ENCODE measurements around the gene TKT. TPM values are rescaled to one million over a fixed set of nuclear protein-coding genes. Genes with fewer than 3 reads are reported as not detected.

Gene TKT
- total and polyA plus RNA-seq, 4 donors, result 18.1 to 202 (median 129) TPM

DNA sequence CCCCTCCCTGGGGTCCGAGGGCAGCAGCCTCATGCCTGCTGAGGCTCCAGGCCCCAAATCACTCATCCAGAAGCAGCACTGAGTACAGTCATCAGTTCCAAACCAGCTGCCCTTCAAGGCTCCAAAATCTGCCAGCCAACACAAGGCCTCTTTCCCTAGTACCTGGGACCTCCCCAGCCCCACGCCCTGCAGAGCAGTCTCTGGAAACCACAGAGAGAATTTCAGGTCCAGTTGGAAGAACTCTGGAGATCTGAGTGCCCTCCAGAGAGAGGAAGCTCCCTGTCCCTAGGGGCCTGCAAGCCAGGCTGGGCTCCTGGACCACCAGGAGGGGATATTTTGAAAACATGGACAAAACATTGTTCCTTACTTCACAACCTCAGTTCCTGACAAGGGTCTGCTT lies 26.2 kb downstream of the TKT start (continued):
- TF ChIP-seq, protein P1, sequence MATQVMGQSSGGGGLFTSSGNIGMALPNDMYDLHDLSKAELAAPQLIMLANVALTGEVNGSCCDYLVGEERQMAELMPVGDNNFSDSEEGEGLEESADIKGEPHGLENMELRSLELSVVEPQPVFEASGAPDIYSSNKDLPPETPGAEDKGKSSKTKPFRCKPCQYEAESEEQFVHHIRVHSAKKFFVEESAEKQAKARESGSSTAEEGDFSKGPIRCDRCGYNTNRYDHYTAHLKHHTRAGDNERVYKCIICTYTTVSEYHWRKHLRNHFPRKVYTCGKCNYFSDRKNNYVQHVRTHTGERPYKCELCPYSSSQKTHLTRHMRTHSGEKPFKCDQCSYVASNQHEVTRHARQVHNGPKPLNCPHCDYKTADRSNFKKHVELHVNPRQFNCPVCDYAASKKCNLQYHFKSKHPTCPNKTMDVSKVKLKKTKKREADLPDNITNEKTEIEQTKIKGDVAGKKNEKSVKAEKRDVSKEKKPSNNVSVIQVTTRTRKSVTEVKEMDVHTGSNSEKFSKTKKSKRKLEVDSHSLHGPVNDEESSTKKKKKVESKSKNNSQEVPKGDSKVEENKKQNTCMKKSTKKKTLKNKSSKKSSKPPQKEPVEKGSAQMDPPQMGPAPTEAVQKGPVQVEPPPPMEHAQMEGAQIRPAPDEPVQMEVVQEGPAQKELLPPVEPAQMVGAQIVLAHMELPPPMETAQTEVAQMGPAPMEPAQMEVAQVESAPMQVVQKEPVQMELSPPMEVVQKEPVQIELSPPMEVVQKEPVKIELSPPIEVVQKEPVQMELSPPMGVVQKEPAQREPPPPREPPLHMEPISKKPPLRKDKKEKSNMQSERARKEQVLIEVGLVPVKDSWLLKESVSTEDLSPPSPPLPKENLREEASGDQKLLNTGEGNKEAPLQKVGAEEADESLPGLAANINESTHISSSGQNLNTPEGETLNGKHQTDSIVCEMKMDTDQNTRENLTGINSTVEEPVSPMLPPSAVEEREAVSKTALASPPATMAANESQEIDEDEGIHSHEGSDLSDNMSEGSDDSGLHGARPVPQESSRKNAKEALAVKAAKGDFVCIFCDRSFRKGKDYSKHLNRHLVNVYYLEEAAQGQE (IDR thresholded peaks at IDR 0.05), result no peak
- TF ChIP-seq FOXA2 (IDR thresholded peaks at IDR 0.05), result no peak
- no peak for TF ChIP-seq RXRA (IDR thresholded peaks at IDR 0.05)
- no peak for TF ChIP-seq JUND (IDR thresholded peaks at IDR 0.05)
- no peak for TF ChIP-seq TAF1 (conservative IDR thresholded peaks at IDR 0.05)
- TF ChIP-seq, protein P2, sequence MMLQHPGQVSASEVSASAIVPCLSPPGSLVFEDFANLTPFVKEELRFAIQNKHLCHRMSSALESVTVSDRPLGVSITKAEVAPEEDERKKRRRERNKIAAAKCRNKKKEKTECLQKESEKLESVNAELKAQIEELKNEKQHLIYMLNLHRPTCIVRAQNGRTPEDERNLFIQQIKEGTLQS (IDR thresholded peaks at IDR 0.05), result no peak
- no peak for TF ChIP-seq MAX (IDR thresholded peaks at IDR 0.05)
- TF ChIP-seq NR2F2 (IDR thresholded peaks at IDR 0.05), result no peak

DNA sequence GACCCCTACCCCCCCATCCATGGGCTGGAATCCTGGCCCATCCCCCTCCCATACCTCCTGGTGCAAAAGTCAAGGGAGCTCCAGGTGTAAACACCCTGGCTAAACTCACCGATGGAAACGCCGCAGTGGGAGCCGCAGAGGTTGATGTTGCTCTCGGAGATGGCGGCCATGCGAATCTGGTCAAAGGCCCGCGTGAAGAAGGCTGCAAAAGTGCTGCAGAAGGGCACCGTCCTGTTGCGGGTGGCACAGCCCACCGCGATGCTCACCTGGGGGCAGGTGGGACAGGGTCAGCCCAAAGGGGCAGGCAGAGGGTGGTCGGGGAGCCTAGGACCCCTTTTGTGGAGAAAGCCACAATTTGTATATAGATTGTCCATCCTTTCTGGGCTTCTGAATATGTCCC lies 26.7 kb downstream of the TKT start:
- H3K4me3 ChIP-seq (ENCODE audit: low read depth in 1 of 3, low read length in 3 of 3), result no peak overlapping the region
- no peak overlapping the region for H3K27ac ChIP-seq (ENCODE audit: low read depth in 1 of 2, low read length in 2 of 2)
- 97% methylated on average over 14 of the region's 14 CpGs for WGBS
- no peak overlapping the region for H3K9ac ChIP-seq (ENCODE audit: low read depth in 1 of 2, low read length in 2 of 2)
- no peaks in the 10 kb centered on the region for H3K27me3 ChIP-seq (ENCODE audit: control insufficient read depth in 4 of 4, insufficient read depth in 4 of 4, low read length in 3 of 4)
- peaks cover 43 to 84% (median 49%) of the 10 kb centered on the region in 4 donors for H3K36me3 ChIP-seq (ENCODE audit: control insufficient read depth in 4 of 4, insufficient read depth in 3 of 4, low read depth in 1 of 4, low read length in 3 of 4)
- no peaks in the 10 kb centered on the region for H3K4me1 ChIP-seq (ENCODE audit: control insufficient read depth in 4 of 4, insufficient read depth in 4 of 4, low read length in 3 of 4)
- H3K9me3 ChIP-seq (ENCODE audit: control insufficient read depth in 4 of 4, low read length in 3 of 4), result no peaks in the 10 kb centered on the region
- TF ChIP-seq, protein P3, sequence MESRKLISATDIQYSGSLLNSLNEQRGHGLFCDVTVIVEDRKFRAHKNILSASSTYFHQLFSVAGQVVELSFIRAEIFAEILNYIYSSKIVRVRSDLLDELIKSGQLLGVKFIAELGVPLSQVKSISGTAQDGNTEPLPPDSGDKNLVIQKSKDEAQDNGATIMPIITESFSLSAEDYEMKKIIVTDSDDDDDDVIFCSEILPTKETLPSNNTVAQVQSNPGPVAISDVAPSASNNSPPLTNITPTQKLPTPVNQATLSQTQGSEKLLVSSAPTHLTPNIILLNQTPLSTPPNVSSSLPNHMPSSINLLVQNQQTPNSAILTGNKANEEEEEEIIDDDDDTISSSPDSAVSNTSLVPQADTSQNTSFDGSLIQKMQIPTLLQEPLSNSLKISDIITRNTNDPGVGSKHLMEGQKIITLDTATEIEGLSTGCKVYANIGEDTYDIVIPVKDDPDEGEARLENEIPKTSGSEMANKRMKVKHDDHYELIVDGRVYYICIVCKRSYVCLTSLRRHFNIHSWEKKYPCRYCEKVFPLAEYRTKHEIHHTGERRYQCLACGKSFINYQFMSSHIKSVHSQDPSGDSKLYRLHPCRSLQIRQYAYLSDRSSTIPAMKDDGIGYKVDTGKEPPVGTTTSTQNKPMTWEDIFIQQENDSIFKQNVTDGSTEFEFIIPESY (IDR thresholded peaks at IDR 0.05), result no peak
- TF ChIP-seq FOXA2 (IDR thresholded peaks at IDR 0.05) (no peak), YY1 (IDR thresholded peaks at IDR 0.05) (no peak), RXRA (IDR thresholded peaks at IDR 0.05) (no peak), EGR1 (IDR thresholded peaks at IDR 0.05; ENCODE audit: low read depth in 2 of 2) (no peak), FOXA1 (IDR thresholded peaks at IDR 0.05) (no peak), JUND (IDR thresholded peaks at IDR 0.05) (no peak), RAD21 (IDR thresholded peaks at IDR 0.05) (no peak), HNF4A (conservative IDR thresholded peaks at IDR 0.05) (no peak), NR2F2 (IDR thresholded peaks at IDR 0.05) (no peak), SP1 (IDR thresholded peaks at IDR 0.05) (no peak), TAF1 (conservative IDR thresholded peaks at IDR 0.05) (no peak), MAX (IDR thresholded peaks at IDR 0.05) (no peak), HNF4G (IDR thresholded peaks at IDR 0.05) (no peak), GABPA (IDR thresholded peaks at IDR 0.05 in 1 of 2, conservative IDR thresholded peaks at IDR 0.05 in 1 of 2) (no peak)
- TF ChIP-seq, protein P2 (IDR thresholded peaks at IDR 0.05), result no peak
- TF ChIP-seq, protein P4, sequence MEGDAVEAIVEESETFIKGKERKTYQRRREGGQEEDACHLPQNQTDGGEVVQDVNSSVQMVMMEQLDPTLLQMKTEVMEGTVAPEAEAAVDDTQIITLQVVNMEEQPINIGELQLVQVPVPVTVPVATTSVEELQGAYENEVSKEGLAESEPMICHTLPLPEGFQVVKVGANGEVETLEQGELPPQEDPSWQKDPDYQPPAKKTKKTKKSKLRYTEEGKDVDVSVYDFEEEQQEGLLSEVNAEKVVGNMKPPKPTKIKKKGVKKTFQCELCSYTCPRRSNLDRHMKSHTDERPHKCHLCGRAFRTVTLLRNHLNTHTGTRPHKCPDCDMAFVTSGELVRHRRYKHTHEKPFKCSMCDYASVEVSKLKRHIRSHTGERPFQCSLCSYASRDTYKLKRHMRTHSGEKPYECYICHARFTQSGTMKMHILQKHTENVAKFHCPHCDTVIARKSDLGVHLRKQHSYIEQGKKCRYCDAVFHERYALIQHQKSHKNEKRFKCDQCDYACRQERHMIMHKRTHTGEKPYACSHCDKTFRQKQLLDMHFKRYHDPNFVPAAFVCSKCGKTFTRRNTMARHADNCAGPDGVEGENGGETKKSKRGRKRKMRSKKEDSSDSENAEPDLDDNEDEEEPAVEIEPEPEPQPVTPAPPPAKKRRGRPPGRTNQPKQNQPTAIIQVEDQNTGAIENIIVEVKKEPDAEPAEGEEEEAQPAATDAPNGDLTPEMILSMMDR (IDR thresholded peaks at IDR 0.05; ENCODE audit: low read depth, low read length, missing input control), result no peak
- TF ChIP-seq, protein P1 (IDR thresholded peaks at IDR 0.05), result no peak
- DNase-seq (ENCODE audit: low spot score), result no peak

Measured in liver (tissue), 9 donors.